ENCODE measurements around the gene ANO1. TPM values are rescaled to one million over a fixed set of nuclear protein-coding genes. Genes with fewer than 3 reads are reported as not detected.

The ANO1 gene
- total and polyA plus RNA-seq, 2 of the 8 experiments (the other 6 are each of a cell fraction or from before 2014, with no cell fraction given), result 4.7 to 5.0 TPM

DNA sequence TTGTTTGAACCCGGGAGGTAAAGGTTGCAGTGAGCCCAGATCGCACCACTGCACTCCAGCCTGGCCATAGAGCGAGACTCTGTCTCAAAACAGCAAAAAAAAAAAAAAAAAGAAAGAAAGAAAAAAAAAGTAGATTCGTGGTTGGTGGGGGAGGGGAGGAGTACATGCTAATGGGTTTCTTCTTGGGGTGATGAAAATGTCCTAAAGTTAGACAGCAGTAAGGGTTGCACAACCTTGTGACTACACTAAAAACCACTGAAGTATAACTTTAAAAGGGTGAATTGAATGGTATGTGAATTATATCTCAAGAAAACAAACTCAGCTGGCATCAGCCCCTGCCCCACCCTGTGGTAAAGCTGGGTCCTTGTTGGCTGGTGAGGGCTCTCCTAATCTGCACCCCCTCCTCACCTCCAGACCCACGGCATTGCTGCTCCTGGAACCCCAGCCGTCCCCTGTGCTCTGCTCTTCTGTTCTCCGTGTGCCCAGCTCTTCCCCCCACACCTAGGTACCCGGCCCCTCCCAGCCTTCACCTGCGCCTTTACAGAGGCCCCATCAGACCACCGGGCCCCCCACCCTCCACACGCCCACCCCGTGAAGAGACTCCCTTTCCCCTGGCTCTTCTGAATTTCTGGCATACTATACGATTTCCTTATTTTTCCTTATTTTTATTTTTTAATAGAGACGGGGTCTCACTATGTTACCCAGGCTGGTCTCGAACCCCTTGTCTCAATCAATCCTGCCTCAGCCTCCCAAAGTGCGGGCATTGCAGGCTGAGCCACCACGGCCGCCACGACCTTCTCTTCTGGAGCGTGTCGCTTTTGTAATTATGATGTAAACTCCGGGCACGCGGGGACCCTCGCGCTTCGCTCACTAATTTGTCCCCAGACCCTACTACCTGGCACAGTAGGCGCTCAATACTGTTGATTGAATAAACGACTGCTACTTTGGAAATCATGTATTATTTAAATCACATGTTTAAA, 124.1 kb downstream of the ANO1 start:
- Histone ChIP-seq H4K8ac (ENCODE audit: extremely low read depth, insufficient read depth, low read length) (no peak overlapping the region), H3K27me3 (replicated peaks in 1 of 4; ENCODE audit: control insufficient read depth in 3 of 4, extremely low read depth in 1 of 4, insufficient read depth in 3 of 4, low read length in 3 of 4) (no peaks in the 10 kb centered on the region), H2BK15ac (ENCODE audit: low read length) (peak overlapping the region; percentile 29; the same call in 1 of the 2 replicates), H4K5ac (ENCODE audit: insufficient read length, low read depth, low read length) (no peak overlapping the region), H4K20me1 (replicated peaks in 1 of 2; ENCODE audit: control insufficient read depth in 1 of 2, insufficient read depth in 2 of 2, low read length in 2 of 2) (peaks cover 18 to 21% of the 10 kb centered on the region in 2 experiments), H3K79me1 (ENCODE audit: low read depth, low read length) (peaks cover 6% of the 10 kb centered on the region; the same call in 1 of the 2 replicates), H3K9ac (replicated peaks in 1 of 4; ENCODE audit: extremely low read depth in 1 of 4, low read depth in 3 of 4, low read length in 3 of 4) (no peak overlapping the region; a peak in 1 of 7 replicates), H3K9me3 (ENCODE audit: insufficient read depth in 2 of 2, low read depth in 1 of 2, low read length in 1 of 2) (no peaks in the 10 kb centered on the region), H3K4ac (replicated peaks; ENCODE audit: insufficient read length, low read depth, low read length) (no peak overlapping the region), H3K23me2 (ENCODE audit: low read depth, low read length) (peaks cover 10% of the 10 kb centered on the region), H3K36me3 (ENCODE audit: control insufficient read depth in 2 of 4, insufficient read depth in 4 of 4, low read length in 3 of 4) (peaks cover 10 to 15% (median 13%) of the 10 kb centered on the region in 4 experiments), H2BK5ac (ENCODE audit: low read depth, low read length) (no peak overlapping the region), H2BK20ac (ENCODE audit: low read length) (no peak overlapping the region), H3K56ac (replicated peaks; ENCODE audit: insufficient read length, low read depth, low read length) (no peak overlapping the region), H3K14ac (ENCODE audit: insufficient read length) (no peak overlapping the region), H4K91ac (replicated peaks; ENCODE audit: insufficient read length, low read length) (peak overlapping the region; percentile 29), H3K18ac (ENCODE audit: extremely low read depth, low read length) (no peak overlapping the region), H3K23ac (ENCODE audit: insufficient read length) (no peak overlapping the region), H2AK5ac (ENCODE audit: low read depth, low read length) (no peak overlapping the region), H3K4me1 (replicated peaks in 1 of 4; ENCODE audit: control insufficient read depth in 3 of 4, insufficient read depth in 4 of 4, low read length in 3 of 4) (peaks cover 7 to 17% (median 9%) of the 10 kb centered on the region in 4 experiments), H2AFZ (ENCODE audit: low read length) (peak overlapping the region; percentile 18; the same call in 1 of the 2 replicates), H3K79me2 (ENCODE audit: control insufficient read depth in 1 of 2, insufficient read depth in 2 of 2, low read length in 2 of 2) (peaks cover 9 to 34% of the 10 kb centered on the region in 2 experiments), H3K27ac (ENCODE audit: low read depth, low read length) (no peak overlapping the region), H2BK120ac (replicated peaks; ENCODE audit: low read depth, low read length) (no peak overlapping the region), H3K4me3 (ENCODE audit: extremely low read depth in 1 of 4, insufficient read depth in 2 of 4, low read depth in 3 of 4, low read length in 4 of 4) (peak overlapping the region; percentile 86 to 90 (median 86); a peak in 5 of 8 replicates), H2BK12ac (ENCODE audit: low read depth, low read length) (no peak overlapping the region), H3K4me2 (ENCODE audit: insufficient read depth in 1 of 2, low read depth in 2 of 2, low read length in 2 of 2) (peak overlapping the region; percentile 70 to 89)
- 89% methylated on average over 26 of the region's 29 CpGs; no CpG with 5 or more reads in 1 of the 2 experiments for WGBS, 2 experiments (ENCODE audit: extremely low coverage in 1 of 2, insufficient coverage in 1 of 2, insufficient read length in 1 of 2, insufficient replicate concordance in 2 of 2, low coverage in 1 of 2, low lambda C conversion rate in 2 of 2, missing lambda C conversion rate in 1 of 2)
- CTCF ChIA-PET (ENCODE audit: partially characterized antibody), result no interaction called here
- DNase-seq (ENCODE audit: low read depth in 1 of 2, low spot score in 2 of 2) (no peak), FAIRE-seq (no peak)
- POLR2A ChIA-PET (ENCODE audit: partially characterized antibody), result interaction anchor here (3.5 kb wide), 1 partner anchor 11 kb away, joined by 22 read pairs; no protein-coding TSS in a partner anchor
- no peak for TF ChIP-seq TBP (IDR thresholded peaks at IDR 0.05; ENCODE audit: low read depth, low read length)
- TF ChIP-seq BRCA1 (IDR thresholded peaks at IDR 0.05; ENCODE audit: low read depth, low read length), result no peak
